IMR-90 (cell line): ENCODE data around the gene CTSL. TPM values are rescaled to one million over a fixed set of nuclear protein-coding genes. Genes with fewer than 3 reads are reported as not detected.

Source experiments
- ATAC-seq: fragments of 200-7000 bp; cut with Tn5 transposase; 2 replicates; pipeline ENCODE4 v1.9.1; 2020; ENCODE audit warnings: low read depth, mild to moderate bottlenecking, moderate library complexity
- BruUV-seq: library from RNA; stranded (reverse); fragments of 400-500 nt; replicated peaks from 2 replicates; lab custom pipeline; 2021; lab: Mats Ljungman, UMichigan
- CTCF ChIA-PET: fragments of 300-600 bp; formaldehyde crosslinking; extraction: SDS; loops from one replicate; lab custom pipeline; 2021; ENCODE audit warnings: antibody characterized with exemption; lab: Yijun Ruan, JAX
- POLR2A ChIA-PET: fragments of 300-600 bp; sonication (Branson Sonifier 250); formaldehyde crosslinking; loops from one replicate; lab custom pipeline; 2022; ENCODE audit warnings: antibody characterized with exemption; ENCODE audit not compliant: unreplicated experiment; lab: Charles Lee
- DNase-seq: peaks from one replicate; pipeline ENCODE4 v3.0.0; 2013
- H2AFZ ChIP-seq: replicated peaks from 2 replicates; pipeline ENCODE3; 2013; ENCODE audit warnings: low read length, mild to moderate bottlenecking; ENCODE audit not compliant: poor library complexity
- H2AK5ac ChIP-seq: 2 replicates; pipeline ENCODE4 v1.6.1; 2013; ENCODE audit warnings: low read depth, low read length, inconsistent platforms
- H2AK9ac ChIP-seq: replicated peaks from 2 replicates; pipeline ENCODE3; 2013; ENCODE audit warnings: mild to moderate bottlenecking, low read depth, low read length, moderate library complexity; ENCODE audit not compliant: poor library complexity
- H2BK120ac ChIP-seq: 2 replicates; pipeline ENCODE4 v1.6.1; 2013; ENCODE audit warnings: low read depth, low read length, inconsistent platforms
- H2BK15ac ChIP-seq: 3 replicates; pipeline ENCODE4 v1.6.1; 2013; ENCODE audit warnings: low read depth, low read length, inconsistent platforms
- H2BK20ac ChIP-seq: 2 replicates; pipeline ENCODE4 v1.6.1; 2013; ENCODE audit warnings: low read depth, mild to moderate bottlenecking, inconsistent platforms, low read length, moderate library complexity
- H2BK5ac ChIP-seq: 2 replicates; pipeline ENCODE4 v1.6.1; 2013; ENCODE audit warnings: mild to moderate bottlenecking, low read depth, low read length, inconsistent platforms; ENCODE audit not compliant: poor library complexity, severe bottlenecking
- H3K14ac ChIP-seq: replicated peaks from 2 replicates; pipeline ENCODE4 v1.6.1; 2013; ENCODE audit warnings: low read depth, low read length, inconsistent platforms
- H3K18ac ChIP-seq: 2 replicates; pipeline ENCODE4 v1.6.1; 2013; ENCODE audit warnings: low read depth, low read length, control low read depth
- H3K23ac ChIP-seq: 2 replicates; pipeline ENCODE4 v1.6.1; 2013; ENCODE audit warnings: low read depth, low read length, inconsistent platforms
- H3K27ac ChIP-seq: 2 replicates; pipeline ENCODE4 v1.5.1; 2013; ENCODE audit warnings: mild to moderate bottlenecking, control low read depth, low read length; ENCODE audit not compliant: insufficient read depth
- H3K27me3 ChIP-seq: 2 replicates; pipeline ENCODE4 v1.6.1; 2013; ENCODE audit warnings: low read length; ENCODE audit not compliant: control insufficient read depth, insufficient read depth
- H3K36me3 ChIP-seq: 2 replicates; pipeline ENCODE4 v1.6.1; 2013; ENCODE audit warnings: low read length, mixed read lengths; ENCODE audit not compliant: control insufficient read depth, insufficient read depth
- H3K4ac ChIP-seq: 2 replicates; pipeline ENCODE4 v1.6.1; 2013; ENCODE audit warnings: low read depth, low read length, inconsistent platforms
- H3K4me1 ChIP-seq: 2 replicates; pipeline ENCODE4 v1.6.1; 2013; ENCODE audit warnings: low read length, mixed read lengths; ENCODE audit not compliant: control insufficient read depth, insufficient read depth
- H3K4me2 ChIP-seq: 2 replicates; pipeline ENCODE4 v1.6.1; 2013; ENCODE audit warnings: low read depth, mild to moderate bottlenecking, control low read depth, low read length, moderate library complexity
- H3K4me3 ChIP-seq: 2 replicates; pipeline ENCODE4 v1.5.1; 2013; ENCODE audit warnings: low read depth, mild to moderate bottlenecking, control low read depth, low read length, moderate library complexity; ENCODE audit not compliant: insufficient read depth
- H3K56ac ChIP-seq: 2 replicates; pipeline ENCODE4 v1.6.1; 2013; ENCODE audit warnings: low read length, inconsistent platforms; ENCODE audit not compliant: insufficient read depth; ENCODE audit errors: extremely low read depth
- H3K79me1 ChIP-seq, 2 experiments: 2 replicates each; pipeline ENCODE4 v1.6.1; 2013; ENCODE audit warnings: low read length in 2 of 2, inconsistent platforms in 1 of 2, low read depth in 1 of 2
- H3K9ac ChIP-seq: 2 replicates; pipeline ENCODE4 v1.6.1; 2013; ENCODE audit warnings: low read depth, low read length, control low read depth
- H3K9me1 ChIP-seq: 2 replicates; pipeline ENCODE4 v1.6.1; 2013; ENCODE audit warnings: low read length, inconsistent platforms; ENCODE audit not compliant: insufficient read depth
- H3K9me3 ChIP-seq: 2 replicates; pipeline ENCODE4 v1.6.1; 2013; ENCODE audit warnings: low read length; ENCODE audit not compliant: control insufficient read depth, insufficient read depth
- H4K20me1 ChIP-seq: 2 replicates; pipeline ENCODE4 v1.6.1; 2013; ENCODE audit warnings: low read length, inconsistent platforms; ENCODE audit not compliant: insufficient read depth
- H4K5ac ChIP-seq: 2 replicates; pipeline ENCODE4 v1.6.1; 2013; ENCODE audit warnings: mild to moderate bottlenecking, low read depth, low read length, control low read depth
- H4K8ac ChIP-seq, 2 experiments: 2 replicates each; pipeline ENCODE4 v1.6.1; 2013; ENCODE audit warnings: low read depth in 2 of 2, low read length in 2 of 2, control low read depth in 1 of 2, inconsistent platforms in 1 of 2
- H4K91ac ChIP-seq: 2 replicates; pipeline ENCODE4 v1.6.1; 2013; ENCODE audit warnings: low read depth, low read length, inconsistent platforms; ENCODE audit not compliant: insufficient read depth
- BHLHE40 ChIP-seq: fragments of 150-350 bp; IDR thresholded peaks from 2 replicates; pipeline ENCODE4 v1.6.1; 2016; ENCODE audit warnings: mild to moderate bottlenecking, low read depth, low read length
- CEBPB ChIP-seq: IDR thresholded peaks from 2 replicates; pipeline ENCODE4 v1.6.1; 2012; ENCODE audit warnings: low read depth, low read length, improper control_type of control experiment
- CHD1 ChIP-seq: IDR thresholded peaks from 2 replicates; pipeline ENCODE4 v1.6.1; 2012; ENCODE audit warnings: low read depth, low read length, improper control_type of control experiment
- ELK1 ChIP-seq: fragments of 150-350 bp; IDR thresholded peaks from 2 replicates; pipeline ENCODE4 v1.6.1; 2016; ENCODE audit warnings: low read depth, mild to moderate bottlenecking, low read length, moderate library complexity, borderline replicate concordance
- FOS ChIP-seq: fragments of 150-350 bp; IDR thresholded peaks from 2 replicates; pipeline ENCODE4 v1.6.1; 2016; ENCODE audit warnings: low read depth, low read length
- MAFK ChIP-seq: IDR thresholded peaks from 2 replicates; pipeline ENCODE4 v1.6.1; 2012; ENCODE audit warnings: low read depth, low read length, improper control_type of control experiment
- MAZ ChIP-seq: IDR thresholded peaks from 2 replicates; pipeline ENCODE4 v1.6.1; 2012; ENCODE audit warnings: low read depth, mild to moderate bottlenecking, low read length, improper control_type of control experiment, moderate library complexity, borderline replicate concordance
- MXI1 ChIP-seq: IDR thresholded peaks from 2 replicates; pipeline ENCODE4 v1.6.1; 2012; ENCODE audit warnings: low read depth, mild to moderate bottlenecking, low read length, moderate library complexity, borderline replicate concordance
- NFE2L2 ChIP-seq: fragments of 150-350 bp; IDR thresholded peaks from 2 replicates; pipeline ENCODE4 v1.6.1; 2016; ENCODE audit warnings: low read depth, mild to moderate bottlenecking, low read length
- POLR2A ChIP-seq: IDR thresholded peaks from 2 replicates; pipeline ENCODE4 v1.6.1; 2012; ENCODE audit warnings: mild to moderate bottlenecking, low read depth, low read length
- RAD21 ChIP-seq: IDR thresholded peaks from 2 replicates; pipeline ENCODE4 v1.6.1; 2012; ENCODE audit warnings: low read length, improper control_type of control experiment
- RCOR1 ChIP-seq: IDR thresholded peaks from 2 replicates; pipeline ENCODE4 v1.6.1; 2012; ENCODE audit warnings: mild to moderate bottlenecking, low read length, improper control_type of control experiment; ENCODE audit not compliant: insufficient replicate concordance
- RFX5 ChIP-seq: IDR thresholded peaks from 2 replicates; pipeline ENCODE4 v1.8.0; 2012; ENCODE audit warnings: low read depth, mild to moderate bottlenecking, low read length, moderate library complexity
- SMC3 ChIP-seq: fragments of 150-350 bp; IDR thresholded peaks from 2 replicates; pipeline ENCODE4 v1.6.1; 2016; ENCODE audit warnings: low read depth, mild to moderate bottlenecking, antibody characterized with exemption, low read length, moderate library complexity
- USF2 ChIP-seq: fragments of 150-350 bp; IDR thresholded peaks from 2 replicates; pipeline ENCODE4 v1.6.1; 2017; ENCODE audit warnings: mild to moderate bottlenecking, antibody characterized with exemption, low read length, low read depth
- WGBS, 2 experiments: methylation state at CpG; one replicate each; pipeline versions ENCODE4 v1.1.5 to v1.1.7; 2013; ENCODE audit warnings: missing lambda C conversion rate in 2 of 2; ENCODE audit not compliant: insufficient read length in 1 of 2; ENCODE audit errors: extremely low coverage in 2 of 2; 5-methylcytosine and 5-hydroxymethylcytosine counted together
- dilution Hi-C: fragments of 300-500 bp; cut with HindIII; formaldehyde crosslinking; loops from one replicate; pipeline ENCODE4 v1.14.3; 2018; ENCODE audit warnings: low sequenced_read_pairs; ENCODE audit not compliant: unreplicated experiment
- in situ Hi-C: fragments of 300-500 bp; cut with MboI; formaldehyde crosslinking; loops from 3 replicates; pipeline ENCODE4 v1.14.3; 2019; ENCODE audit warnings: low sequenced_read_pairs, inconsistent platforms, mixed read lengths
- intact Hi-C: fragments of 100-400 bp; cut with micrococcal nuclease; formaldehyde crosslinking; loops from 2 replicates; pipeline ENCODE4 v1.10.0; 2022
- polyA plus RNA-seq, 3 experiments: library from polyadenylated mRNA; depleted of rRNA; stranded (reverse); fragments of >200 nt; gene quantifications; 2 replicates each; pipeline ENCODE4 v1.2.3, GENCODE V29; 2012; ENCODE audit warnings: low replicate concordance in 1 of 3
- total RNA-seq: library from RNA; depleted of rRNA; stranded (reverse); fragments of >200 nt; gene quantifications from 2 replicates; pipeline ENCODE4 v1.2.3, GENCODE V29; 2012
- TF ChIP-seq, protein P1 (sequence below): conservative IDR thresholded peaks from 2 replicates; pipeline ENCODE4 v1.5.1; 2012; ENCODE audit warnings: mild to moderate bottlenecking, low read depth, low read length, improper control_type of control experiment

Gene CTSL
- total and polyA plus RNA-seq, 2 of the 4 experiments (the other 2 are of a cell fraction), result 57.0 to 112 TPM

- peaks cover 16% of the 10 kb centered on the region for H3K4me1 ChIP-seq
- peak overlapping the region; percentile 90 for H4K5ac ChIP-seq
- 72% methylated on average over 6 of the region's 6 CpGs; no CpG with 5 or more reads in 1 of the 2 experiments for WGBS, 2 experiments
- peak overlapping the region; percentile 97 for H2BK20ac ChIP-seq
- DNase-seq (no peak), ATAC-seq (no peak)
- H3K4me2 ChIP-seq, result peak overlapping the region; percentile 56; the same call in 1 of the 2 replicates
- CTCF ChIA-PET, result no interaction called here
- in situ Hi-C loops (loop anchor here (25.0 kb wide), 1 partner anchor 849 kb away; no protein-coding TSS in a partner anchor), dilution Hi-C loops (no loop called here), intact Hi-C loops (loop anchor here (10.0 kb wide), 1 partner anchor 1602 kb away; the partner anchor contains the start of genes CKS2 and SECISBP2)
- peak overlapping the region; percentile 94 for H3K18ac ChIP-seq
- H3K14ac ChIP-seq, result peak overlapping the region; percentile 100
- POLR2A ChIA-PET, result no interaction called here
- TF ChIP-seq NFE2L2 (no peak), RAD21 (no peak), CHD1 (no peak), MXI1 (no peak), RCOR1 (no peak), RFX5 (no peak), MAFK (no peak), BHLHE40 (no peak), ELK1 (no peak), CEBPB (no peak), MAZ (no peak), USF2 (no peak), POLR2A (no peak; the same call in 1 of the 2 replicates), FOS (no peak), SMC3 (no peak)
- TF ChIP-seq, protein P1, sequence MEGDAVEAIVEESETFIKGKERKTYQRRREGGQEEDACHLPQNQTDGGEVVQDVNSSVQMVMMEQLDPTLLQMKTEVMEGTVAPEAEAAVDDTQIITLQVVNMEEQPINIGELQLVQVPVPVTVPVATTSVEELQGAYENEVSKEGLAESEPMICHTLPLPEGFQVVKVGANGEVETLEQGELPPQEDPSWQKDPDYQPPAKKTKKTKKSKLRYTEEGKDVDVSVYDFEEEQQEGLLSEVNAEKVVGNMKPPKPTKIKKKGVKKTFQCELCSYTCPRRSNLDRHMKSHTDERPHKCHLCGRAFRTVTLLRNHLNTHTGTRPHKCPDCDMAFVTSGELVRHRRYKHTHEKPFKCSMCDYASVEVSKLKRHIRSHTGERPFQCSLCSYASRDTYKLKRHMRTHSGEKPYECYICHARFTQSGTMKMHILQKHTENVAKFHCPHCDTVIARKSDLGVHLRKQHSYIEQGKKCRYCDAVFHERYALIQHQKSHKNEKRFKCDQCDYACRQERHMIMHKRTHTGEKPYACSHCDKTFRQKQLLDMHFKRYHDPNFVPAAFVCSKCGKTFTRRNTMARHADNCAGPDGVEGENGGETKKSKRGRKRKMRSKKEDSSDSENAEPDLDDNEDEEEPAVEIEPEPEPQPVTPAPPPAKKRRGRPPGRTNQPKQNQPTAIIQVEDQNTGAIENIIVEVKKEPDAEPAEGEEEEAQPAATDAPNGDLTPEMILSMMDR, result no peak
- H3K9me3 ChIP-seq, result no peaks in the 10 kb centered on the region
- peak overlapping the region; percentile 100 for H2BK5ac ChIP-seq
- peaks cover 20% of the 10 kb centered on the region for H3K9me1 ChIP-seq
- peak overlapping the region; percentile 90 for H2AK9ac ChIP-seq
- BruUV-seq, result no TSS peak
- H2AFZ ChIP-seq, result peak overlapping the region; percentile 94
- H3K27ac ChIP-seq, result peak overlapping the region; percentile 98
- H3K27me3 ChIP-seq, result no peaks in the 10 kb centered on the region
- no peak overlapping the region for H3K4me3 ChIP-seq
- peak overlapping the region; percentile 100 for H3K4ac ChIP-seq
- peak overlapping the region; percentile 98 for H2BK15ac ChIP-seq
- peak overlapping the region; percentile 92 to 99 for H4K8ac ChIP-seq
- H4K91ac ChIP-seq, result peak overlapping the region; percentile 94
- H3K79me1 ChIP-seq, result peaks cover 0 to 6% of the 10 kb centered on the region in 2 experiments; a peak in 2 of 4 replicates
- H3K9ac ChIP-seq, result peak overlapping the region; percentile 65
- H2BK120ac ChIP-seq, result peak overlapping the region; percentile 99
- H4K20me1 ChIP-seq, result no peaks in the 10 kb centered on the region
- no peaks in the 10 kb centered on the region for H3K36me3 ChIP-seq
- peak overlapping the region; percentile 100 for H2AK5ac ChIP-seq
- H3K23ac ChIP-seq, result peak overlapping the region; percentile 99
- peak overlapping the region; percentile 32; the same call in 1 of the 2 replicates for H3K56ac ChIP-seq
Observed at GRCh38 chr9:87712801-87713277, 13.1 kb upstream of the CTSL start.
